IMR-90 (cell line): Measurements from ENCODE around the gene CSNK2B. TPM values are rescaled to one million over a fixed set of nuclear protein-coding genes. Genes with fewer than 3 reads are reported as not detected.

Experiments
- ATAC-seq: fragments of 200-7000 bp; cut with Tn5 transposase; 2 replicates; pipeline ENCODE4 v1.9.1; 2020; ENCODE audit warnings: low read depth, mild to moderate bottlenecking, moderate library complexity
- BruUV-seq: library from RNA; stranded (reverse); fragments of 400-500 nt; replicated peaks from 2 replicates; lab custom pipeline; 2021; lab: Mats Ljungman, UMichigan
- CTCF ChIA-PET: fragments of 300-600 bp; formaldehyde crosslinking; extraction: SDS; loops from one replicate; lab custom pipeline; 2021; ENCODE audit warnings: antibody characterized with exemption; lab: Yijun Ruan, JAX
- POLR2A ChIA-PET: fragments of 300-600 bp; sonication (Branson Sonifier 250); formaldehyde crosslinking; loops from one replicate; lab custom pipeline; 2022; ENCODE audit warnings: antibody characterized with exemption; ENCODE audit not compliant: unreplicated experiment; lab: Charles Lee
- DNase-seq: peaks from one replicate; pipeline ENCODE4 v3.0.0; 2013
- H2AFZ ChIP-seq: replicated peaks from 2 replicates; pipeline ENCODE3; 2013; ENCODE audit warnings: low read length, mild to moderate bottlenecking; ENCODE audit not compliant: poor library complexity
- H2AK5ac ChIP-seq: 2 replicates; pipeline ENCODE4 v1.6.1; 2013; ENCODE audit warnings: low read depth, low read length, inconsistent platforms
- H2AK9ac ChIP-seq: replicated peaks from 2 replicates; pipeline ENCODE3; 2013; ENCODE audit warnings: mild to moderate bottlenecking, low read depth, low read length, moderate library complexity; ENCODE audit not compliant: poor library complexity
- H2BK120ac ChIP-seq: 2 replicates; pipeline ENCODE4 v1.6.1; 2013; ENCODE audit warnings: low read depth, low read length, inconsistent platforms
- H2BK15ac ChIP-seq: 3 replicates; pipeline ENCODE4 v1.6.1; 2013; ENCODE audit warnings: low read depth, low read length, inconsistent platforms
- H2BK20ac ChIP-seq: 2 replicates; pipeline ENCODE4 v1.6.1; 2013; ENCODE audit warnings: low read depth, mild to moderate bottlenecking, inconsistent platforms, low read length, moderate library complexity
- H2BK5ac ChIP-seq: 2 replicates; pipeline ENCODE4 v1.6.1; 2013; ENCODE audit warnings: mild to moderate bottlenecking, low read depth, low read length, inconsistent platforms; ENCODE audit not compliant: poor library complexity, severe bottlenecking
- H3K14ac ChIP-seq: replicated peaks from 2 replicates; pipeline ENCODE4 v1.6.1; 2013; ENCODE audit warnings: low read depth, low read length, inconsistent platforms
- H3K18ac ChIP-seq: 2 replicates; pipeline ENCODE4 v1.6.1; 2013; ENCODE audit warnings: low read depth, low read length, control low read depth
- H3K23ac ChIP-seq: 2 replicates; pipeline ENCODE4 v1.6.1; 2013; ENCODE audit warnings: low read depth, low read length, inconsistent platforms
- H3K27ac ChIP-seq: 2 replicates; pipeline ENCODE4 v1.5.1; 2013; ENCODE audit warnings: mild to moderate bottlenecking, control low read depth, low read length; ENCODE audit not compliant: insufficient read depth
- H3K27me3 ChIP-seq: 2 replicates; pipeline ENCODE4 v1.6.1; 2013; ENCODE audit warnings: low read length; ENCODE audit not compliant: control insufficient read depth, insufficient read depth
- H3K36me3 ChIP-seq: 2 replicates; pipeline ENCODE4 v1.6.1; 2013; ENCODE audit warnings: low read length, mixed read lengths; ENCODE audit not compliant: control insufficient read depth, insufficient read depth
- H3K4ac ChIP-seq: 2 replicates; pipeline ENCODE4 v1.6.1; 2013; ENCODE audit warnings: low read depth, low read length, inconsistent platforms
- H3K4me1 ChIP-seq: 2 replicates; pipeline ENCODE4 v1.6.1; 2013; ENCODE audit warnings: low read length, mixed read lengths; ENCODE audit not compliant: control insufficient read depth, insufficient read depth
- H3K4me2 ChIP-seq: 2 replicates; pipeline ENCODE4 v1.6.1; 2013; ENCODE audit warnings: low read depth, mild to moderate bottlenecking, control low read depth, low read length, moderate library complexity
- H3K4me3 ChIP-seq: 2 replicates; pipeline ENCODE4 v1.5.1; 2013; ENCODE audit warnings: low read depth, mild to moderate bottlenecking, control low read depth, low read length, moderate library complexity; ENCODE audit not compliant: insufficient read depth
- H3K56ac ChIP-seq: 2 replicates; pipeline ENCODE4 v1.6.1; 2013; ENCODE audit warnings: low read length, inconsistent platforms; ENCODE audit not compliant: insufficient read depth; ENCODE audit errors: extremely low read depth
- H3K79me1 ChIP-seq, 2 experiments: 2 replicates each; pipeline ENCODE4 v1.6.1; 2013; ENCODE audit warnings: low read length in 2 of 2, inconsistent platforms in 1 of 2, low read depth in 1 of 2
- H3K9ac ChIP-seq: 2 replicates; pipeline ENCODE4 v1.6.1; 2013; ENCODE audit warnings: low read depth, low read length, control low read depth
- H3K9me1 ChIP-seq: 2 replicates; pipeline ENCODE4 v1.6.1; 2013; ENCODE audit warnings: low read length, inconsistent platforms; ENCODE audit not compliant: insufficient read depth
- H3K9me3 ChIP-seq: 2 replicates; pipeline ENCODE4 v1.6.1; 2013; ENCODE audit warnings: low read length; ENCODE audit not compliant: control insufficient read depth, insufficient read depth
- H4K20me1 ChIP-seq: 2 replicates; pipeline ENCODE4 v1.6.1; 2013; ENCODE audit warnings: low read length, inconsistent platforms; ENCODE audit not compliant: insufficient read depth
- H4K5ac ChIP-seq: 2 replicates; pipeline ENCODE4 v1.6.1; 2013; ENCODE audit warnings: mild to moderate bottlenecking, low read depth, low read length, control low read depth
- H4K8ac ChIP-seq, 2 experiments: 2 replicates each; pipeline ENCODE4 v1.6.1; 2013; ENCODE audit warnings: low read depth in 2 of 2, low read length in 2 of 2, control low read depth in 1 of 2, inconsistent platforms in 1 of 2
- H4K91ac ChIP-seq: 2 replicates; pipeline ENCODE4 v1.6.1; 2013; ENCODE audit warnings: low read depth, low read length, inconsistent platforms; ENCODE audit not compliant: insufficient read depth
- CEBPB ChIP-seq: IDR thresholded peaks from 2 replicates; pipeline ENCODE4 v1.6.1; 2012; ENCODE audit warnings: low read depth, low read length, improper control_type of control experiment
- CHD1 ChIP-seq: IDR thresholded peaks from 2 replicates; pipeline ENCODE4 v1.6.1; 2012; ENCODE audit warnings: low read depth, low read length, improper control_type of control experiment
- WGBS, 2 experiments: methylation state at CpG; one replicate each; pipeline versions ENCODE4 v1.1.5 to v1.1.7; 2013; ENCODE audit warnings: missing lambda C conversion rate in 2 of 2; ENCODE audit not compliant: insufficient read length in 1 of 2; ENCODE audit errors: extremely low coverage in 2 of 2; 5-methylcytosine and 5-hydroxymethylcytosine counted together
- dilution Hi-C: fragments of 300-500 bp; cut with HindIII; formaldehyde crosslinking; loops from one replicate; pipeline ENCODE4 v1.14.3; 2018; ENCODE audit warnings: low sequenced_read_pairs; ENCODE audit not compliant: unreplicated experiment
- in situ Hi-C: fragments of 300-500 bp; cut with MboI; formaldehyde crosslinking; loops from 3 replicates; pipeline ENCODE4 v1.14.3; 2019; ENCODE audit warnings: low sequenced_read_pairs, inconsistent platforms, mixed read lengths
- intact Hi-C: fragments of 100-400 bp; cut with micrococcal nuclease; formaldehyde crosslinking; loops from 2 replicates; pipeline ENCODE4 v1.10.0; 2022
- polyA plus RNA-seq, 3 experiments: library from polyadenylated mRNA; depleted of rRNA; stranded (reverse); fragments of >200 nt; gene quantifications; 2 replicates each; pipeline ENCODE4 v1.2.3, GENCODE V29; 2012; ENCODE audit warnings: low replicate concordance in 1 of 3
- total RNA-seq: library from RNA; depleted of rRNA; stranded (reverse); fragments of >200 nt; gene quantifications from 2 replicates; pipeline ENCODE4 v1.2.3, GENCODE V29; 2012
- TF ChIP-seq, protein P1 (sequence below): fragments of 150-350 bp; IDR thresholded peaks from 2 replicates; pipeline ENCODE4 v1.6.1; 2016; ENCODE audit warnings: low read depth, mild to moderate bottlenecking, low read length, moderate library complexity, borderline replicate concordance

The CSNK2B gene
- total and polyA plus RNA-seq, 2 of the 4 experiments (the other 2 are of a cell fraction): 194 to 240 TPM

- no peak overlapping the region for H3K18ac ChIP-seq
- H2AK5ac ChIP-seq: no peak overlapping the region
- no peak overlapping the region for H3K27ac ChIP-seq
- H3K9me1 ChIP-seq: no peaks in the 10 kb centered on the region
- H3K4me2 ChIP-seq: no peak overlapping the region
- H4K20me1 ChIP-seq: no peaks in the 10 kb centered on the region
- H3K14ac ChIP-seq: no peak overlapping the region
- H2BK20ac ChIP-seq: no peak overlapping the region
- H3K4me1 ChIP-seq: no peaks in the 10 kb centered on the region
- H4K5ac ChIP-seq: no peak overlapping the region
- H3K9ac ChIP-seq: no peak overlapping the region
- 100% methylated on average over 1 of the region's 4 CpGs; no CpG with 5 or more reads in 1 of the 2 experiments for WGBS, 2 experiments
- intact Hi-C loops: no loop called here
- H2BK120ac ChIP-seq: no peak overlapping the region
- no peak overlapping the region for H2BK5ac ChIP-seq
- ChIA-PET CTCF (no interaction called here), POLR2A (no interaction called here)
- DNase-seq (no peak), ATAC-seq (no peak)
- H3K36me3 ChIP-seq: peaks cover 71% of the 10 kb centered on the region
- no peak overlapping the region for H3K56ac ChIP-seq
- no TSS peak for BruUV-seq
- no peak overlapping the region for H2AFZ ChIP-seq
- no peak overlapping the region for H3K4ac ChIP-seq
- H3K23ac ChIP-seq: no peak overlapping the region
- H3K27me3 ChIP-seq: no peaks in the 10 kb centered on the region
- no peak overlapping the region for H2AK9ac ChIP-seq
- H3K9me3 ChIP-seq: no peaks in the 10 kb centered on the region
- dilution Hi-C loops: no loop called here
- in situ Hi-C loops: no loop called here
- no peak overlapping the region for H4K8ac ChIP-seq
- peaks cover 4 to 13% of the 10 kb centered on the region in 2 experiments; a peak in 3 of 4 replicates for H3K79me1 ChIP-seq
- TF ChIP-seq, protein P1, sequence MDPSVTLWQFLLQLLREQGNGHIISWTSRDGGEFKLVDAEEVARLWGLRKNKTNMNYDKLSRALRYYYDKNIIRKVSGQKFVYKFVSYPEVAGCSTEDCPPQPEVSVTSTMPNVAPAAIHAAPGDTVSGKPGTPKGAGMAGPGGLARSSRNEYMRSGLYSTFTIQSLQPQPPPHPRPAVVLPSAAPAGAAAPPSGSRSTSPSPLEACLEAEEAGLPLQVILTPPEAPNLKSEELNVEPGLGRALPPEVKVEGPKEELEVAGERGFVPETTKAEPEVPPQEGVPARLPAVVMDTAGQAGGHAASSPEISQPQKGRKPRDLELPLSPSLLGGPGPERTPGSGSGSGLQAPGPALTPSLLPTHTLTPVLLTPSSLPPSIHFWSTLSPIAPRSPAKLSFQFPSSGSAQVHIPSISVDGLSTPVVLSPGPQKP: no peak
- TF ChIP-seq CEBPB (no peak), CHD1 (no peak)
- H3K4me3 ChIP-seq: no peak overlapping the region
- no peak overlapping the region for H2BK15ac ChIP-seq
- no peak overlapping the region for H4K91ac ChIP-seq
Observed at GRCh38 chr6:31692353-31692752, 26.5 kb downstream of the CSNK2B start.
